IPS-18c (cell line): ENCODE results near the gene KRTAP10-11.
"Not testable (repeated sequence)": the region's sequence is repeated elsewhere in the genome, so short reads cannot be mapped to it uniquely, and the experiment has no call there.

Experiments used
- H3K4me3 ChIP-seq: 2 replicates; pipeline ENCODE4 v1.7.0; 2013; ENCODE audit warnings: low read depth, mild to moderate bottlenecking, low read length, moderate library complexity; ENCODE audit not compliant: insufficient read depth
- H3K9me3 ChIP-seq: one replicate; pipeline ENCODE4 v1.6.1; 2013; ENCODE audit warnings: mild to moderate bottlenecking, low read length, moderate library complexity; ENCODE audit not compliant: control insufficient read depth, insufficient read depth

KRTAP10-11 gene, protein sequence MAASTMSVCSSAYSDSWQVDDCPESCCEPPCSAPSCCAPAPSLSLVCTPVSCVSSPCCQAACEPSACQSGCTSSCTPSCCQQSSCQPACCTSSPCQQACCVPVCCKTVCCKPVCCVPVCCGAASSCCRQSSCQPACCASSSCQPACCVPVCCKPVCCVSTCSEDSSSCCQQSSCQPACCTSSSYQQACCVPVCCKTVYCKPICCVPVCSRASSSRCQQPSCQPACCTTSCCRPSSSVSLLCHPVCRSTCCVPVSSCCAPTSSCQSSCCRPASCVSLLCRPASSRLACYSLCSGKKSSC

GRCh38 chr21:44646366-44647221, at the start of gene KRTAP10-11:
Gene KRTAP10-11 (plus strand): TSS chr21:44646414. CDS start chr21:44646459, 45 bp downstream.
- H3K9me3 ChIP-seq, H3K4me3 ChIP-seq: not testable (repeated sequence)

GRCh38 chr21:44598061-44598460, 48.2 kb upstream of the KRTAP10-11 start:
- Histone ChIP-seq H3K4me3 (no peak overlapping the region), H3K9me3 (no peaks in the 10 kb centered on the region)

GRCh38 chr21:44599264-44600029, 46.8 kb upstream of the KRTAP10-11 start:
- Histone ChIP-seq H3K9me3 (no peaks in the 10 kb centered on the region), H3K4me3 (no peak overlapping the region)

- not testable (repeated sequence) for H3K4me3 ChIP-seq, H3K9me3 ChIP-seq
Observed at GRCh38 chr21:44600118-44600978, 45.9 kb upstream of the KRTAP10-11 start, which contains the start of gene KRTAP10-7. Gene KRTAP10-7 (plus strand): TSS chr21:44600597. CDS start chr21:44600622, 25 bp downstream.

GRCh38 chr21:44601091-44601490, 45.1 kb upstream of the KRTAP10-11 start:
- H3K4me3 ChIP-seq, H3K9me3 ChIP-seq: not testable (repeated sequence)

DNA sequence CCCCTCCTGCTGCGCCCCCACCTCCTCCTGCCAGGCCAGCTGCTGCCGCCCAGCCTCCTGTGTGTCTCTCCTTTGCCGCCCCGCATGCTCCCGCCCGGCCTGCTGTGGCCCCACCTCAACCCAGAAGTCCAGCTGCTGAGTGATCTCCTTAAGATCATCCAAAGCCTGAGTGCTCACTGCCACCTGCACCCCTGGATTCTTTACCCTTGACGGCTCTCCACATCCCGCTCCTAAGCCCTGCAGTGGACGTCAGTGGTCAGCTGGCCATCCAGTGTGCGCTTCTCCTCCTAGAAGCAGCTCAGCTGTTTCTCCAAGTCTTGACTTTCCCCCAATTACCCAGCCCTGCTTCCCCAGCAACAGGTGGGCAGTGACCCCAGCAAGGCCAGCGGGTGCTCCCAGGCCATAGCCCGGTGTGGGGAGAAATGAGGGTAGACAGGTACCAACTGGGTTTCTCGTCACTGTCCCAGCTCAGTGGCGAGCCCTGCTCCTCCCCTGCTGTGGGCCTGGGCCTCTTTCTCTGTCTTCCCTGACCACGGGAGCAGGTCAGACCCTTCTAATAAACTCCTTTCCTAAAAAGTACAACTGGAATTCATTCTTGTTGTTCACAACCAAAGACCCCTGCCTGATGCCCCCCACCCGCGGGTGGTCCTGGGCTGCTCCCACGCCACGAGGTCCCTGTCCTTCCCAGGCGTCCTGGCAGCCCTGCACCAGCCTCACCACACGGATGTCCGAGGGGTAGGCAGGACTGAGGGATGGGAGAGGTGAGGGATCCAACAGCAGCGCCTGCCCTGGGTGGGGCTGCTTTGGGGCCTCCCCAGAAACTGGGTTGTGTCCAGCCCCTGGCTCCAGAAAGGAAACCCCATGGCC, 44.4 kb upstream of the KRTAP10-11 start:
- H3K4me3 ChIP-seq = no peak overlapping the region
- no peaks in the 10 kb centered on the region for H3K9me3 ChIP-seq

DNA sequence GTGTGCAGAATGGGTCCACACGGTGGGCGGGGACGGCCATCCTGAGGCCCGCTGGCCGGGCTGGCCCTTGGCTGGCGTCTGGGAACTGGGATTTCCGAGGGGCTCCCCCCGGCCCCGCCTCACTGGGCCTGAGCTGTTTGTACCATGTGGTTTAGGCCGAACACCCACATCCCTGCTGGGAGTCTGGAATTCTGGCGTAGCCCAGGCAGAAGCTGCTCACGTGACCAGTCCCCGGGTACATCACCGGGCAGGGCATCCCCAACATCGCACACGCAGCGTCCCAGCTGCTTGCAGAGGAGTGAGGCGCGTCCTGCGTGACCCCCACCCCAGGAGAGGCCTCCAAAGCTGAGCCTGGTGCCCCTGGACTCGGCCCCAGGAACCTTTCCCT, 43.8 kb upstream of the KRTAP10-11 start:
- no peak overlapping the region for H3K4me3 ChIP-seq
- no peaks in the 10 kb centered on the region for H3K9me3 ChIP-seq

- Histone ChIP-seq H3K9me3 (no peaks in the 10 kb centered on the region), H3K4me3 (no peak overlapping the region)
Observed at GRCh38 chr21:44603109-44603875, 42.9 kb upstream of the KRTAP10-11 start.

- H3K9me3 ChIP-seq = no peaks in the 10 kb centered on the region
Observed at GRCh38 chr21:44603911-44604310, 42.3 kb upstream of the KRTAP10-11 start.

DNA sequence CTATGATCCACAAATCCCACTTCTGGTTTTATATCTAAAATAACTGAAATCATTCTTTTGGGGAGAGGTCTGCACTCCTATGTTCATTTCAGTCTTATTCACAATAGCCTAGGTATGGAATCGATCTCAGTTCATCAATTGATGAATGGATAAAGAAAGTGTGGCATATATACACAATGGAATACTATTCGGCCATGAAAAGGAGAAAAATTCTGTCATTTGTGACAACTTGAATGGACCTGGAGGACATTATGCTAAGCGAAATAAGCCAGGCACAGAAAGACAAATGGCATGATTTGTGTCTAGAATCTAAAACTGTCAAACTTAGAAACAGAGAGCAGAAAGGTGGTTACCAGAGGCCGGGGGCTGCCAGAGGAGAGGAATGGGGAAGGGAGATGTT, 39.7 kb upstream of the KRTAP10-11 start:
- peaks cover 6% of the 10 kb centered on the region for H3K9me3 ChIP-seq

More at GRCh38 chr21:44603911-44604310, 42.3 kb upstream of the KRTAP10-11 start:
- H3K4me3 ChIP-seq = no peak overlapping the region

DNA sequence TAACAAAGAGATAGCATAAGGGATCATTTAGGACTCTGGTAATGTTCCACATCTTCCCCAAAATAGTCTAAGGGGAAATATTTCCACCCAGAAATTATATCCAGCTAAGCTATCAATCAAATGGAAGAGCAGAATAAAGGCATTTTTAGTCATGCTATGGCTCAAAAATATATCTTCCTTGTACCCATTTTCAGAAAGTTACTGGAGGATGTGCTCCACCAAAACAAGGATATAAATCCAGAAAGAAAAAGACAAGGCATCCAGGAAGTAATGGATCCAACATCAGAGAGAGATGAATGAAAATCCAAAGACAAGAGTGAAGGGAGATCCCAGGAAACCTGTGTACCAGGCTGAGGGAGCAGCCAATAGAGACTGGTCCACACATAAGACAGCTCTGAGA, 37.0 kb upstream of the KRTAP10-11 start:
- Histone ChIP-seq H3K9me3 (peaks cover 6% of the 10 kb centered on the region), H3K4me3 (no peak overlapping the region)

More for the DNA sequence above, 39.7 kb upstream of the KRTAP10-11 start:
- H3K4me3 ChIP-seq = no peak overlapping the region

GRCh38 chr21:44610157-44610843, 35.9 kb upstream of the KRTAP10-11 start:
- not testable (repeated sequence) for H3K4me3 ChIP-seq, H3K9me3 ChIP-seq

DNA sequence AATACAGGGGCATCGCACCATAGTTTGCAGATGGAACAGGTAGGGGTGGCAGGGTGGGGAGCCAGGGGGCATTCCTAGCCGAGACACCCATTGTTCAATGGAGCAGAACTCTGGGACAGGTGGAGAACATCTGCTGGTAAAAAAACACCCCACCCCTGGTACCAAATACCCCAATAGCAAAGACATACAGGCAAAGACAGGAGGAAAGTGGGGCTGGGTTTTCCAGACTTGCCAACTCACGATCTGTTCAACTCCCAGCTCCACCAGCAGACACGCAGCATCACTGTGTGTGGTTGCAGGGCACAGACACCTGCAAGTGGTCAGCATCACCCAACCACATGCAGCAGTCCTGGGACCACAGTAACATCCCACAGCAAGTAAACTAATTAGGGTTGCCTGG, 34.7 kb upstream of the KRTAP10-11 start:
- Histone ChIP-seq H3K9me3 (peaks cover 6% of the 10 kb centered on the region), H3K4me3 (no peak overlapping the region)

DNA sequence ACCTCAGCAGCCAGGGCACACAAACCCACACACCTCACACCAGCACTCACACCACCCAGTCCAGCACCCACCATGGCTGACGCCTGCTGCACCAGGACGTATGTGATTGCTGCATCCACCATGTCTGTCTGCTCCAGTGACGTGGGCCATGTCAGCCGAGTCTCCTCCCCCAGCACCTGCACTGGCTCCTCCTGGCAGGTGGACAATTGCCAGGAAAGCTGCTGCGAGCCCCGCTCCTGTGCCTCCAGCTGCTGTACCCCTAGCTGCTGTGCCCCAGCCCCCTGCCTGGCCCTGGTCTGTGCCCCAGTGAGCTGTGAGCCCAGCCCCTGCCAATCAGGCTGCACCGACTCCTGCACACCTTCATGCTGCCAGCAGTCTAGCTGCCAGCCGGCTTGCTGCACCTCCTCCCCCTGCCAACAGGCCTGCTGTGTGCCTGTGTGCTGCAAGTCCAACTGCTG, 34.2 kb upstream of the KRTAP10-11 start, which contains the start of gene KRTAP10-8:
KRTAP10-8 (plus strand) TSS at position 51 of the 458 bp plus-strand sequence; CDS start at position 73, 22 bp downstream.
- Histone ChIP-seq H3K4me3 (no peak within 1 kb of the TSS), H3K9me3 (peaks cover 6% of the 10 kb centered on the region)
